ENCODE results near the gene ETNK2. TPM values are rescaled to one million over a fixed set of nuclear protein-coding genes. Genes with fewer than 3 reads are reported as not detected.
A peak's percentile ranks its signal among the peaks of the same experiment; 100 is the strongest.

The ETNK2 gene
- total RNA-seq, 4 donors from 2014 or later = 5.6 to 15.3 (median 6.8) TPM

GRCh38 chr1:204093781-204094180 lies 58.1 kb downstream of the ETNK2 start:
- TF ChIP-seq POLR2AphosphoS5 (IDR thresholded peaks at IDR 0.05) (no peak), POLR2A (IDR thresholded peaks at IDR 0.05; ENCODE audit: low read depth) (no peak), EP300 (IDR thresholded peaks at IDR 0.05) (no peak)
- TF ChIP-seq, protein P1, sequence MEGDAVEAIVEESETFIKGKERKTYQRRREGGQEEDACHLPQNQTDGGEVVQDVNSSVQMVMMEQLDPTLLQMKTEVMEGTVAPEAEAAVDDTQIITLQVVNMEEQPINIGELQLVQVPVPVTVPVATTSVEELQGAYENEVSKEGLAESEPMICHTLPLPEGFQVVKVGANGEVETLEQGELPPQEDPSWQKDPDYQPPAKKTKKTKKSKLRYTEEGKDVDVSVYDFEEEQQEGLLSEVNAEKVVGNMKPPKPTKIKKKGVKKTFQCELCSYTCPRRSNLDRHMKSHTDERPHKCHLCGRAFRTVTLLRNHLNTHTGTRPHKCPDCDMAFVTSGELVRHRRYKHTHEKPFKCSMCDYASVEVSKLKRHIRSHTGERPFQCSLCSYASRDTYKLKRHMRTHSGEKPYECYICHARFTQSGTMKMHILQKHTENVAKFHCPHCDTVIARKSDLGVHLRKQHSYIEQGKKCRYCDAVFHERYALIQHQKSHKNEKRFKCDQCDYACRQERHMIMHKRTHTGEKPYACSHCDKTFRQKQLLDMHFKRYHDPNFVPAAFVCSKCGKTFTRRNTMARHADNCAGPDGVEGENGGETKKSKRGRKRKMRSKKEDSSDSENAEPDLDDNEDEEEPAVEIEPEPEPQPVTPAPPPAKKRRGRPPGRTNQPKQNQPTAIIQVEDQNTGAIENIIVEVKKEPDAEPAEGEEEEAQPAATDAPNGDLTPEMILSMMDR (IDR thresholded peaks at IDR 0.05) = no peak
- Histone ChIP-seq H3K27ac (replicated peaks in 1 of 4) (no peak overlapping the region), H3K9me3 (no peaks in the 10 kb centered on the region), H3K27me3 (no peaks in the 10 kb centered on the region), H3K4me1 (peaks cover 34 to 74% (median 68%) of the 10 kb centered on the region in 4 donors), H3K4me3 (no peak overlapping the region), H3K36me3 (no peaks in the 10 kb centered on the region)
- WGBS = 83% methylated on average over 2 of the region's 2 CpGs
- no peak for DNase-seq (ENCODE audit: extremely low spot score)
- intact Hi-C loops (cut with DNase I) = no loop called here

- DNase-seq (ENCODE audit: extremely low spot score) = no peak
- H3K27ac ChIP-seq (replicated peaks in 1 of 4) = no peak overlapping the region
- no peaks in the 10 kb centered on the region for H3K9me3 ChIP-seq
- intact Hi-C loops (cut with DNase I) = no loop called here
- 78% methylated on average over 3 of the region's 4 CpGs for WGBS
- H3K4me3 ChIP-seq = no peak overlapping the region
- no peaks in the 10 kb centered on the region for H3K27me3 ChIP-seq
- no peaks in the 10 kb centered on the region for H3K36me3 ChIP-seq
- peaks cover 38 to 74% (median 70%) of the 10 kb centered on the region in 4 donors for H3K4me1 ChIP-seq
- TF ChIP-seq POLR2A (IDR thresholded peaks at IDR 0.05; ENCODE audit: low read depth) (no peak), POLR2AphosphoS5 (IDR thresholded peaks at IDR 0.05) (no peak), EP300 (IDR thresholded peaks at IDR 0.05) (no peak)
- TF ChIP-seq, protein P1 (IDR thresholded peaks at IDR 0.05) = no peak
Measured at GRCh38 chr1:204093421-204093717, 58.5 kb downstream of the ETNK2 start.

DNA sequence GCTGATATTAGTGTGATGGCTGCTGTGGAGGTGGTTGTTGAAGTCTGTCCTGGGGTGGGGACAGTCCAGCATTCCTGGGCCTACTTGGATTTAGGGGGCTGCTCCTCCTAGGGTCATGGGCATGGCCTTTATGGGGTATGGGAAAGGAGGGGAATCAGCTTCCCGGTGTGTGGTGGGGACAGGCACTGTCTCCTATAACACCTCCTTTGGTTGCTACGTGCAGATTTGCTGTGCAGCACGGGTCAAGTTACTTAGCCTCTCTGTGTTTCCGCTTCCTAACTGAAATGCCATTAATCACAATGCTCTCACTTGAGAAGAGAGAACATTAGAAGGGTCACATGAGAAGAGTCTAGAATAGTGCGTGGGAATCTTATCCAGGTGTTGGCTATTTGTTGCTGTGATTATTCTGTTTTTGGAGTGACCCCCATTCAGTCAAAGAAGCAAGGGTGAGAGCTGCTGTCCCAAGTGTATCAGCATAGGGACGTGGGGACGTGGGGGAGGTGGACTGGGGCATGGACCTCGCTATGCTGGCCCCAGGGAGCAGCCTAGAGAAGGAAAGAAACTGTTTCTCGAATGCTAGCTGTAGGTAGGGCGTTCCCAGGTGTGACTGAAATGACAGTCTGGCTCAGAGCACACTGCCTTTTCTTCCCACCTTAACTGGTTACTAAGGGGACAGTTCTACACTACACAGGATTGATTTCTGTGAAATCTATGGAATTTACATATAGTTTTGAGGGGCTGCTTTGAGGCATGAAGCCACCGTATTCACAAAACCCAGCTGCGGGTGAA lies 59.0 kb downstream of the ETNK2 start:
- Histone ChIP-seq H3K27me3 (no peaks in the 10 kb centered on the region), H3K4me1 (peaks cover 43 to 80% (median 74%) of the 10 kb centered on the region in 4 donors), H3K4me3 (no peak overlapping the region), H3K36me3 (no peaks in the 10 kb centered on the region), H3K27ac (replicated peaks in 1 of 4) (peak overlapping the region in 1 of 4 donors; percentile 12), H3K9me3 (no peaks in the 10 kb centered on the region)
- TF ChIP-seq POLR2AphosphoS5 (IDR thresholded peaks at IDR 0.05) (no peak), EP300 (IDR thresholded peaks at IDR 0.05) (no peak), POLR2A (IDR thresholded peaks at IDR 0.05; ENCODE audit: low read depth) (no peak)
- TF ChIP-seq, protein P1 (IDR thresholded peaks at IDR 0.05) = no peak
- WGBS = 65% methylated on average over 12 of the region's 12 CpGs
- intact Hi-C loops (cut with DNase I) = no loop called here
- DNase-seq (ENCODE audit: extremely low spot score) = no peak

DNA sequence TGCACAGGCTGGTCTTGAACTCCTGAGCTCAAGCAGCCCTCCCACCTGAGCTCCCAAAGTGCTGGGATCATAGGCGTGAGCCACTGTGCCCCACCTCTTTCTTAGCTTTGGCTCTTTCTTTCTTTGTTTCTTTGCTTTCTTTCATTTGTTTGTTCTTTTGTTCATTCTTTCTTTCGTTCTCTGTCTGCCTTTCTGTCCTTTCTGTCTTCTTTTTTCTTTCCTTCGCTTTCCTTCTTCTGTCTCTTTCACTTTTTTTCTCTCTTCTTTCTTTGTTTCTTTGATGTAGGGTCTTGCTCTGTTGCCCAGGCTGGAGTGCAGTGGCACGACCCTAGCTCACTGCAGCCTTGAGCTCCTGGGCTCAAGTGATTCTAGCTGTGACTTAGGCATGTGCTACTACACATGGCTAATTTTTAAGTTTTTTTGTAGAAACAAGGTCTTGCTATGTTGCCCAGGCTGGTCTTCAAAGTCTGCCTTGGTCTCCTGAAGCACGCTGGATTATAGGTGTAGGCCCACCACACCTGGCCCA lies 60.0 kb downstream of the ETNK2 start:
- 92% methylated on average over 5 of the region's 5 CpGs for WGBS
- intact Hi-C loops (cut with DNase I) = no loop called here
- Histone ChIP-seq H3K27me3 (no peaks in the 10 kb centered on the region), H3K36me3 (no peaks in the 10 kb centered on the region), H3K4me3 (no peak overlapping the region), H3K27ac (replicated peaks in 1 of 4) (peak overlapping the region in 2 of 4 donors; percentile 48 to 80), H3K9me3 (no peaks in the 10 kb centered on the region), H3K4me1 (peaks cover 53 to 87% (median 83%) of the 10 kb centered on the region in 4 donors)
- TF ChIP-seq POLR2A (IDR thresholded peaks at IDR 0.05; ENCODE audit: low read depth) = no peak
- no peak for TF ChIP-seq POLR2AphosphoS5 (IDR thresholded peaks at IDR 0.05)
- TF ChIP-seq EP300 (IDR thresholded peaks at IDR 0.05) = no peak
- TF ChIP-seq, protein P1 (IDR thresholded peaks at IDR 0.05) = no peak
- DNase-seq (ENCODE audit: extremely low spot score) = no peak
